Parathyroid adenoma (tissue), 2 donors: Measurements from ENCODE around the gene EIF5A.
A peak's percentile ranks its signal among the peaks of the same experiment; 100 is the strongest.
"Not testable (repeated sequence)": the region's sequence is repeated elsewhere in the genome, so short reads cannot be mapped to it uniquely, and the experiment has no call there.

Experiments
- H2AFZ ChIP-seq: fragments of 300-600 bp; sonication (generic); one replicate; pipeline ENCODE4 v1.7.0; 2017; ENCODE audit warnings: antibody characterized with exemption, mild to moderate bottlenecking
- H3K27ac ChIP-seq: fragments of 300-600 bp; sonication (generic); one replicate; pipeline ENCODE4 v1.7.0; 2017
- H3K27me3 ChIP-seq: fragments of 300-600 bp; sonication (generic); one replicate; pipeline ENCODE4 v1.7.0; 2017; ENCODE audit warnings: low read length; ENCODE audit not compliant: control insufficient read depth, insufficient read depth
- H3K36me3 ChIP-seq: fragments of 300-600 bp; sonication (generic); one replicate; pipeline ENCODE4 v1.7.0; 2017; ENCODE audit warnings: low read length; ENCODE audit not compliant: control insufficient read depth, insufficient read depth
- H3K4me1 ChIP-seq: fragments of 300-600 bp; sonication (generic); one replicate; pipeline ENCODE4 v1.7.0; 2017; ENCODE audit warnings: control low read depth
- H3K4me2 ChIP-seq: fragments of 300-600 bp; sonication (generic); one replicate; pipeline ENCODE4 v1.7.0; 2017; ENCODE audit warnings: low read length
- H3K4me3 ChIP-seq: fragments of 300-600 bp; sonication (generic); one replicate; pipeline ENCODE4 v1.7.0; 2017; ENCODE audit warnings: low read depth, low read length
- H3K79me2 ChIP-seq: fragments of 300-600 bp; sonication (generic); one replicate; pipeline ENCODE4 v1.7.0; 2017; ENCODE audit warnings: control low read depth
- H3K9ac ChIP-seq: fragments of 300-600 bp; sonication (generic); one replicate; pipeline ENCODE4 v1.7.0; 2017; ENCODE audit warnings: mild to moderate bottlenecking
- H3K9me3 ChIP-seq: fragments of 300-600 bp; sonication (generic); one replicate; pipeline ENCODE4 v1.7.0; 2017; ENCODE audit warnings: low read length; ENCODE audit not compliant: control insufficient read depth
- CTCF ChIP-seq: fragments of 300-600 bp; sonication (generic); IDR thresholded peaks from one replicate; pipeline ENCODE4 v1.7.0; 2017; ENCODE audit warnings: antibody characterized with exemption, mild to moderate bottlenecking
- donor health status: primary hyperparathyroidism.

EIF5A gene

GRCh38 chr17:7332111-7332510 is 24.7 kb downstream of the EIF5A start:
- Histone ChIP-seq H3K4me1 (peaks cover 9% of the 10 kb centered on the region), H3K27ac (no peak overlapping the region), H3K36me3 (no peaks in the 10 kb centered on the region), H3K79me2 (no peaks in the 10 kb centered on the region), H2AFZ (no peak overlapping the region), H3K27me3 (no peaks in the 10 kb centered on the region), H3K4me2 (no peak overlapping the region), H3K4me3 (no peak overlapping the region), H3K9ac (no peak overlapping the region), H3K9me3 (no peaks in the 10 kb centered on the region)
- no peak for TF ChIP-seq CTCF

GRCh38 chr17:7332600-7333069 is 25.2 kb downstream of the EIF5A start:
- H3K9ac ChIP-seq, H3K27ac ChIP-seq, H3K27me3 ChIP-seq, H3K4me1 ChIP-seq, H3K4me2 ChIP-seq, H3K4me3 ChIP-seq, H3K9me3 ChIP-seq, H3K36me3 ChIP-seq, H3K79me2 ChIP-seq: not testable (repeated sequence)
- H2AFZ ChIP-seq, result peak overlapping the region; percentile 21

- TF ChIP-seq CTCF, result no peak
- Histone ChIP-seq H3K4me2 (no peak overlapping the region), H3K79me2 (no peaks in the 10 kb centered on the region), H3K4me3 (no peak overlapping the region), H3K9ac (no peak overlapping the region), H3K4me1 (peaks cover 3% of the 10 kb centered on the region), H2AFZ (no peak overlapping the region), H3K27me3 (no peaks in the 10 kb centered on the region), H3K27ac (no peak overlapping the region), H3K9me3 (no peaks in the 10 kb centered on the region), H3K36me3 (no peaks in the 10 kb centered on the region)
Measured at GRCh38 chr17:7334938-7335538, 27.6 kb downstream of the EIF5A start.

- H3K4me3 ChIP-seq, H2AFZ ChIP-seq, H3K9ac ChIP-seq, H3K4me1 ChIP-seq, H3K79me2 ChIP-seq, H3K9me3 ChIP-seq, H3K27ac ChIP-seq, H3K4me2 ChIP-seq, H3K36me3 ChIP-seq, H3K27me3 ChIP-seq: not testable (repeated sequence)
Measured at GRCh38 chr17:7335765-7336164, 28.3 kb downstream of the EIF5A start.

DNA sequence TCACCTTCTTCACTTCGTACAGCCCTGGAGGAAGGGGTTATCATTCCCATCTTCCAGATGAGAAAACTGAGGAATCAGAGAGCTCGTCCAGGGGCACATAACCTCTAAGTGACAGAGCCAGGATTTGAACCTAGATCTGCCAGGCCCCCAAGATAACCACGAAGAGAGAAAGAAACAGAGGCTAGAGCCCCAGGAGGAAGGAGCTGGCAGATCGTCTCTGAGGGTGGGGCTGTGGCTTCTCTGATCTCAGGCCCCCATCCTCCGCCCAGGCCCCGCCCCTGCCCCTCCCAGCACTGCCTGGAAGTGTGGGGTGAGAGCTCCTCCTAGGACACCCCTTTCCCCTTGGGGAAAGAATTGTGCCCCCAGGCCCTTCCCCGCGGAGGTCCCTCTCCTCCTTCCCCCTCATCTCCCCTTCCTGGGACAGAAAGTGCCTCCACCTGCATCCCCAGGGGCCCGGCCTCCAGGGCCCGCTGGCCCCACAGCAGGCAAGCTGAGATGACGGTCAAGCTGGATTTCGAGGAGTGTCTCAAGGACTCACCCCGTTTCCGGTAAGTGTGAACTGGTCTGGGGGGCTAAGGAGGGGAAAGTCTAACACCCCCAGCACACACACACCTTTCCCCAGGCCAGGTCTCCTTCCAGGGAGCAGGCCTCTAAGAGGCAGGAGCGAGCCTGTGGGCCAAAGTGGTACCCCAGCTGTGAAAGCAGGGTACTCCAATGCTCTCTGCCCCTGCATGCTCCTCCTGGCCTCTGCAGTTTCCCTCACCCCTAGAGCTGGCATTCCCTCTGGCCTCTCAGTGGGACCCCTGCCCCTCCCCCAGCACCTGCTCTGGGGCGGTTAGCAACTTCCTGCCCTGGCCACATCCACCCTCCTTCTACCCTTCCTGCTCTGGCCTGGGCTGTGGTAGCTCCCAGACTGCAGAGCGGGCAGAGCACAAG is 29.1 kb downstream of the EIF5A start, which contains the start of gene ACAP1:
TSS of gene ACAP1 (plus strand) at position 290 of the 936 bp plus-strand sequence. CDS start at position 496, 206 bp downstream.
- no peak within 1 kb of the TSS for H3K9ac ChIP-seq
- TF ChIP-seq CTCF, result no peak
- H3K79me2 ChIP-seq, result no peaks in the 10 kb centered on the region
- no peak within 1 kb of the TSS for H2AFZ ChIP-seq
- no peaks in the 10 kb centered on the region for H3K36me3 ChIP-seq
- H3K27me3 ChIP-seq, result no peaks in the 10 kb centered on the region
- H3K4me3 ChIP-seq, result no peak within 1 kb of the TSS
- no peaks in the 10 kb centered on the region for H3K4me1 ChIP-seq
- H3K27ac ChIP-seq, result no peak within 1 kb of the TSS
- H3K4me2 ChIP-seq, result no peak within 1 kb of the TSS
- H3K9me3 ChIP-seq, result no peaks in the 10 kb centered on the region

DNA sequence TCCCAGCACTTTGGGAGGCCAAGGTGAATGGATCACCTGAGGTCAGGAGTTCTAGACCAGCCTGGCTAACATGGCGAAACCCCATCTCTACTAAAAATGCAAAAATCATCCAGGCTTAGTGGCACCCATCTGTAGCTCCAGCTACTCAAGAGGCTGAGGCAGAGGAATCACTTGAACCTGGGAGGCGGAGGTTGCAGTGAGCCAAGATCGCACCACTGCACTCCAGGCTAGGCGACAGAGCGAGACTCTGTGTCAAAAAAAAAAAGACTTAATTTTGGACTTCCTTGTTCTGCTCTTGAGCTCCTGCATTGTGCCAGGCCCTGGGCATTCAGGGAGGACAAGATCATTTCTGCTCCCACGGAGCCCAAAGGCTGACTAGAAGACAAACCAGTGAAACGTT is 30.2 kb downstream of the EIF5A start:
- not testable (repeated sequence) for H3K36me3 ChIP-seq, H2AFZ ChIP-seq, H3K9ac ChIP-seq, H3K9me3 ChIP-seq, H3K4me2 ChIP-seq, H3K27me3 ChIP-seq, H3K79me2 ChIP-seq, H3K4me3 ChIP-seq, H3K27ac ChIP-seq, H3K4me1 ChIP-seq
